Mesothelial cell of epicardium (in vitro differentiated cells): ENCODE results near the gene CACNA1H. TPM values are rescaled to one million over a fixed set of nuclear protein-coding genes. Genes with fewer than 3 reads are reported as not detected.

Source experiments
- DNase-seq, 2 experiments: peaks; one replicate each; pipeline ENCODE4 v3.0.0; 2021; ENCODE audit warnings: low spot score in 2 of 2; ENCODE audit not compliant: unreplicated experiment in 2 of 2
- H3K27ac Mint-ChIP-seq: 2 replicates; pipeline ENCODE4 v1.8.0; 2021; ENCODE audit warnings: mixed read lengths
- H3K27me3 Mint-ChIP-seq: 2 replicates; pipeline ENCODE4 v1.8.0; 2021; ENCODE audit warnings: low read depth, mixed read lengths
- H3K36me3 Mint-ChIP-seq: 2 replicates; pipeline ENCODE4 v1.8.0; 2021; ENCODE audit warnings: mixed read lengths
- H3K4me1 Mint-ChIP-seq: 2 replicates; pipeline ENCODE4 v1.8.0; 2021; ENCODE audit warnings: mixed read lengths
- H3K4me3 Mint-ChIP-seq: 2 replicates; pipeline ENCODE4 v1.8.0; 2021; ENCODE audit warnings: mild to moderate bottlenecking, moderate library complexity, mixed read lengths
- H3K9me3 Mint-ChIP-seq: 2 replicates; pipeline ENCODE4 v1.8.0; 2021; ENCODE audit warnings: mixed read lengths
- total RNA-seq: library from RNA; stranded (reverse); gene quantifications from 3 replicates; pipeline ENCODE4 v1.2.1, GENCODE V29; 2021
- TF ChIP-seq, protein P1 (sequence below): fragments of 200-600 bp; sonication (generic); IDR thresholded peaks from one replicate; pipeline ENCODE4 v1.5.0; 2021; ENCODE audit warnings: antibody characterized with exemption; ENCODE audit not compliant: unreplicated experiment

The CACNA1H gene
- total RNA-seq, 1 donor from 2014 or later = 41.8 TPM

DNA sequence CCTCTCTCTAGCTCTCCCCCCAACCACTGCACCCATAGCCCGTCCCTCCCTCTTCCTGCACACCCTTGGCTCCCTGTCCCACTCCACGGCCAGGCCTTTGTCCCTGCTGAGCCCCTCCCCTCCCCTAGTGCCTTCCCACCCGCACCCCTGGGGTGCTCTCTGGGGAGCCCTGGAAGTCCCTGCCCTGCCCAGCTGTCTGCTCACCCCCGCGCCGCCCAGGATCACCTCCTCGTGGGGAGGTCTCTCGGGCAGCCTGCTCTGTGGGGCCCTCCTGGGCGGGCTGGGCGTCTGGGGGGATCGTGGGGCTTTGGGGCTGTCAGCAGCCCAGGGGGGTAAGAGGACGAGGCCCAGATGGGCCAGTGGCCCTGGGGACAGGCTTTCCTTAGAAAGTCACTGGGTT, 18.1 kb downstream of the CACNA1H start:
- Mint-ChIP-seq H3K9me3 (no peaks in the 10 kb centered on the region), H3K4me1 (no peaks in the 10 kb centered on the region), H3K36me3 (no peaks in the 10 kb centered on the region), H3K27ac (no peak overlapping the region), H3K27me3 (no peaks in the 10 kb centered on the region), H3K4me3 (no peak overlapping the region)
- TF ChIP-seq, protein P1, sequence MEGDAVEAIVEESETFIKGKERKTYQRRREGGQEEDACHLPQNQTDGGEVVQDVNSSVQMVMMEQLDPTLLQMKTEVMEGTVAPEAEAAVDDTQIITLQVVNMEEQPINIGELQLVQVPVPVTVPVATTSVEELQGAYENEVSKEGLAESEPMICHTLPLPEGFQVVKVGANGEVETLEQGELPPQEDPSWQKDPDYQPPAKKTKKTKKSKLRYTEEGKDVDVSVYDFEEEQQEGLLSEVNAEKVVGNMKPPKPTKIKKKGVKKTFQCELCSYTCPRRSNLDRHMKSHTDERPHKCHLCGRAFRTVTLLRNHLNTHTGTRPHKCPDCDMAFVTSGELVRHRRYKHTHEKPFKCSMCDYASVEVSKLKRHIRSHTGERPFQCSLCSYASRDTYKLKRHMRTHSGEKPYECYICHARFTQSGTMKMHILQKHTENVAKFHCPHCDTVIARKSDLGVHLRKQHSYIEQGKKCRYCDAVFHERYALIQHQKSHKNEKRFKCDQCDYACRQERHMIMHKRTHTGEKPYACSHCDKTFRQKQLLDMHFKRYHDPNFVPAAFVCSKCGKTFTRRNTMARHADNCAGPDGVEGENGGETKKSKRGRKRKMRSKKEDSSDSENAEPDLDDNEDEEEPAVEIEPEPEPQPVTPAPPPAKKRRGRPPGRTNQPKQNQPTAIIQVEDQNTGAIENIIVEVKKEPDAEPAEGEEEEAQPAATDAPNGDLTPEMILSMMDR = no peak
- no peak for DNase-seq

DNA sequence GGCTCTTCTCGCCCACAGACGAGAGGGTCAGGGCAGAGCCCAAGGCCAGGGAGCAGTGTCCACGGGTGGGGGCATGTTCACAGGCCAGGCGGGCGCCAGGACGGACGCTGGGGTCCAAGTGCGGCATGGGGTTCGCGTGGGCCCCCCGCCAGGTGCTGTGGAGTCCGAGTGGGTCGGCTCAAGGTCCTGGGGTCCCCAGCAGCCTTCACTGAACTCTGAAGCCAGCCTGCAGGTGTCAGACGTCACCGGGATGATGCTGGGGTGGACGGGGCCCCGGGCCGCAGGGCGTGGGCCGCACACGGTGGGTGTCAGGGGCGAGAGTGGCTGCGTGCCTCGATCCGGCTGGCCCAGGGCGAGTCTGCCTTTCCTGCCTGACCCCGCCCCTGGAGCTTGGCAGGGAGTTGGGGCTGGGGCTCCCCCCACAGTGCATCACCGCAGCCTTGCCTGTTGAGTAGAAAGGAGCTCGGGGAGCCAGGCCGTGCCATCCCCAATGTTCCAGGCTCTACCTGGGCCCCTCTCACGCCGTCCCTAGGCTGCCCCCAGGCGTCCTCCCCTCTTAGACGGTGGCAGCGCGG, 19.0 kb downstream of the CACNA1H start:
- Mint-ChIP-seq H3K36me3 (no peaks in the 10 kb centered on the region), H3K4me3 (no peak overlapping the region), H3K27me3 (no peaks in the 10 kb centered on the region), H3K27ac (no peak overlapping the region), H3K9me3 (no peaks in the 10 kb centered on the region), H3K4me1 (no peaks in the 10 kb centered on the region)
- TF ChIP-seq, protein P1 = no peak
- DNase-seq = no peak

DNA sequence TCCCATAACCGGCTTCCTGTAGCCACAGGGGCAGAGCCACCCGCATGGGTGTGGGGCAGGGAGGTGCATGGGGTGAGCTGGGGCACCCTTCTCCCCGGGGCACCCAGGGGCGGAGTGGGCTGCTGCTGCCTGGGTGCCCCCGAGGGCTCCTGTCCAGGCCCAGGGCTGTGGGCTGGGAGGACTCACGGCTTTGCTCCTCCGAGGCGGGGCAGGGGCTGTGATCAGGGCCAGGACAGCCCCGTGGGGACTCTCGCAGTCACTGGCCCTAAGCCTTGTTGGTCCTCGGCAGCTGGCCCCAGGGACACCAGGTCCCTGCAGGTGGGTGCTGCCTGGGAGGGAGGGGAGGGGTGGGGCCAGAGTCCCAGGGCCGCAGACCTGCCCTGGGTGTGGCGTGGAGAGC, 19.7 kb downstream of the CACNA1H start:
- no peak overlapping the region for H3K4me3 Mint-ChIP-seq
- H3K4me1 Mint-ChIP-seq = no peaks in the 10 kb centered on the region
- TF ChIP-seq, protein P1 = no peak
- DNase-seq = no peak
- H3K27ac Mint-ChIP-seq = no peak overlapping the region
- no peaks in the 10 kb centered on the region for H3K9me3 Mint-ChIP-seq
- H3K36me3 Mint-ChIP-seq = no peaks in the 10 kb centered on the region
- H3K27me3 Mint-ChIP-seq = no peaks in the 10 kb centered on the region

DNA sequence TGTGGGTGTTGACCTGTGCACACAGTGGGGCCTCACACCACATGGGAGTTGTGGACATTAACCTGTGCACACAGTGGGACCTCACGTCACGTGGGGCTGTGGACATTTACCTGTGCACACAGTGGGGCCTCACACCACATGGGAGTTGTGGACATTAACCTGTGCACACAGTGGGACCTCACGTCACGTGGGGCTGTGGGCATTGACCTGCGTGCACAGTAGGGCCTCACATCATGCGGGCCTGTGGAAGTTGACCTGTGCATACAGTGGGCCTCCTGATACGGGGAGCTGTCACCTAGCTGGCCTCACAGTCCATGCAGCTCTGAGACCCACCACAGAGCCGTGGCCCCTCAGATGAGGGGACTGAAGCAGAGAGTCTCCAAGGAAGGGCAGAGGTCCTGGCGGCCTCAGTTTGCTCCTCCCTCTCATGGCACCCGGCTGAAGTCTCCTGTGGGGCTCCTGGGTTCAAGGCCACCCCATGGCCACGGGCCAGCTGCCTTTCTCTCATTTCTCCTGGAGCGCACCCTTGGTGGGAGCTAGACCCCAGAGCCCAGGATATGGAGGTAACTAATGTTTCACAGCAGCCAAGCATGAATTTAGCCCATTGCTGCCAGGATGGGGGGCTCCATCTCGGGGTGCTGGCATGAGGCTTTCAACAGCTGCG, 21.0 kb downstream of the CACNA1H start:
- Mint-ChIP-seq H3K27me3 (no peaks in the 10 kb centered on the region), H3K27ac (no peak overlapping the region), H3K4me3 (no peak overlapping the region), H3K36me3 (no peaks in the 10 kb centered on the region), H3K4me1 (no peaks in the 10 kb centered on the region), H3K9me3 (no peaks in the 10 kb centered on the region)
- TF ChIP-seq, protein P1 = no peak
- no peak for DNase-seq

DNA sequence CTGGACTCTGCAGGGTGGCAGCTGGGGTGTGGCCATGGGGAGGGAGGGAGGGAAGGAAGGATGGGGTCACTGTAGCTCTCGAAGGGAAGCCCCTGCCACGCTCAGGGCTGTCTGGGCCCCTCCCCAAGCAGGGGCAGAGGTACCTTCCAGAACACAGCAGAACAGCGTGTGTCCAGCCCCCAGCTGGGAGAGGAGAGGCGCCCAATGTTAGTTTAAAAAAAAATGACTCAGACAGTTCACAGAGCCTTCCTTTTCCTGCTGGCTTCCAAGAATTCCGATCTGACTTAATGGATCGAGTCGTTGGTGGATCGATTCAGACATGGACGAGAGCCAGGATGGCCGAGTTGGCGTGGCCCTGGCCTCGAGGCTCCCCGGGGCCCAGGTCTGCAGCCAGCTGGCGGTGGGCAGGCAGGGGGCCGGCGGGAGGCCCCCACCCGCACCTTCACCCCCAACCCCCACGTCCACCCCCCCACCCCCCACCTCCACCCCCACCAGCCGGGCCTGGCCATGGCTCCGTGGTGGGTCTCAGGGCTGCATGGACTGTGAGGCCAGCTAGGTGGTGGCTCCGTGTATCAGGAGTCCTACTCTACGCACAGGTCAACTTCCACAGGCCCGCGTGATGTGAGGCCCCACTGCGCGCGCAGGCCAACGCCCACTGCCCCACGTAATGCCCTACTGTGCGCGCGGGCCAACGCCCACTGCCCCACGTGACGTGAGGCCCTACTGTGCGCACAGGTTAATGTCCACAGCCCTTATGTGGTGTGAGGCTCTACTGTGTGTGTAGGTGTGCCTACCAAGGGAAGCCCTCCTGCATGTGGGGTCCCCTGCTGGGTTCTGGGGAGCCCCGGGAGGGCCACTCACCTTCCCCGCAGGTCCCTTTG, 21.8 kb downstream of the CACNA1H start:
- Mint-ChIP-seq H3K9me3 (no peaks in the 10 kb centered on the region), H3K27ac (no peak overlapping the region), H3K27me3 (no peaks in the 10 kb centered on the region), H3K36me3 (no peaks in the 10 kb centered on the region), H3K4me3 (no peak overlapping the region), H3K4me1 (no peaks in the 10 kb centered on the region)
- no peak for DNase-seq
- TF ChIP-seq, protein P1 = no peak
